Activated naive CD4-positive, alpha-beta T cell treated with anti-CD3 and anti-CD28 coated beads for 36 hours (primary cell): ENCODE results near the gene ARHGAP27. TPM values are rescaled to one million over a fixed set of nuclear protein-coding genes. Genes with fewer than 3 reads are reported as not detected.

Source experiments
- CTCF ChIA-PET: fragments of 350-600 bp; sonication (Branson Sonifier 250); formaldehyde crosslinking; loops from one replicate; lab custom pipeline; 2021; ENCODE audit warnings: antibody characterized with exemption; lab: Charles Lee
- DNase-seq: peaks from one replicate; pipeline ENCODE4 v3.0.0-alpha.2; 2020
- H3K27ac Mint-ChIP-seq: one replicate; pipeline ENCODE4 v1.8.0; 2021; ENCODE audit warnings: mild to moderate bottlenecking, mixed read lengths
- H3K27me3 Mint-ChIP-seq: one replicate; pipeline ENCODE4 v1.8.0; 2021; ENCODE audit warnings: low read depth, mixed read lengths
- H3K36me3 Mint-ChIP-seq: one replicate; pipeline ENCODE4 v1.8.0; 2021; ENCODE audit warnings: low read depth, mixed read lengths
- H3K4me1 Mint-ChIP-seq: one replicate; pipeline ENCODE4 v1.8.0; 2021; ENCODE audit warnings: low read depth, mixed read lengths
- H3K4me3 Mint-ChIP-seq: one replicate; pipeline ENCODE4 v1.8.0; 2021; ENCODE audit warnings: mild to moderate bottlenecking, moderate library complexity, mixed read lengths
- H3K9me3 Mint-ChIP-seq: one replicate; pipeline ENCODE4 v1.8.0; 2021; ENCODE audit warnings: mixed read lengths
- intact Hi-C: fragments of 100-400 bp; cut with micrococcal nuclease; formaldehyde crosslinking; loops from one replicate; pipeline ENCODE4 v1.15.1; 2023
- total RNA-seq, 2 experiments: library from RNA; stranded (reverse); gene quantifications; one replicate each; pipeline ENCODE4 v1.2.3, GENCODE V29; 2021

ARHGAP27 gene
- total RNA-seq, 2 experiments from 2014 or later, result 39.5 to 41.3 TPM

DNA sequence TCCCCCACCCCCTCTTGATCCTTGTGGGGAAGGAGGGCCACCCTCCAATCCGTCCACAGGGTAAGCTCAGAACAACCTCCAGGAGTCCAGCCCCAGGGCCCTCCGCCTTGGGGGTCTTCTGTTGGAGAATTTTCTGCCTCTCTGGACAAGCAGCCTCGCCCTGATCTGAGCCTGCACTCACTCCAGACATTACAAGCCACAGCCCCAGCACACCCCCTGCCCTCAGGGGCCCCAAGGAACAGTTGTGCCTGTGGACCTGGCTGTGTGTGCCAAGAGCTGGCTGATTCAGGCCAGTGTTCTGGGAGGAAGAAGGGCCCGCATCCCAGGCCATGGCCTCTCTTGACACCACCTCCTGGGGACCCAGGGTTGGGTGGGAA is 477 bp upstream of the ARHGAP27 start:
- H3K9me3 Mint-ChIP-seq, result no peaks in the 10 kb centered on the region
- DNase-seq, result no peak
- intact Hi-C loops, result no loop called here
- H3K27ac Mint-ChIP-seq, result no peak overlapping the region
- CTCF ChIA-PET, result interaction anchor here (0.6 kb wide), 1 partner anchor 20 kb away, joined by 3 read pairs; no protein-coding TSS in a partner anchor
- H3K4me1 Mint-ChIP-seq, result peaks cover 16% of the 10 kb centered on the region
- no peaks in the 10 kb centered on the region for H3K36me3 Mint-ChIP-seq
- peak overlapping the region; percentile 47 for H3K4me3 Mint-ChIP-seq
- H3K27me3 Mint-ChIP-seq, result peaks cover 5% of the 10 kb centered on the region

- CTCF ChIA-PET, result no interaction called here
- H3K27me3 Mint-ChIP-seq, result peaks cover 5% of the 10 kb centered on the region
- no peaks in the 10 kb centered on the region for H3K9me3 Mint-ChIP-seq
- peak; percentile 76 for DNase-seq
- H3K36me3 Mint-ChIP-seq, result no peaks in the 10 kb centered on the region
- H3K4me1 Mint-ChIP-seq, result peaks cover 18% of the 10 kb centered on the region
- intact Hi-C loops, result no loop called here
- H3K27ac Mint-ChIP-seq, result no peak overlapping the region
- H3K4me3 Mint-ChIP-seq, result peak overlapping the region; percentile 78
These were observed 902 bp downstream of the ARHGAP27 start for GRCh38 chr17:45431531-45432404.

DNA sequence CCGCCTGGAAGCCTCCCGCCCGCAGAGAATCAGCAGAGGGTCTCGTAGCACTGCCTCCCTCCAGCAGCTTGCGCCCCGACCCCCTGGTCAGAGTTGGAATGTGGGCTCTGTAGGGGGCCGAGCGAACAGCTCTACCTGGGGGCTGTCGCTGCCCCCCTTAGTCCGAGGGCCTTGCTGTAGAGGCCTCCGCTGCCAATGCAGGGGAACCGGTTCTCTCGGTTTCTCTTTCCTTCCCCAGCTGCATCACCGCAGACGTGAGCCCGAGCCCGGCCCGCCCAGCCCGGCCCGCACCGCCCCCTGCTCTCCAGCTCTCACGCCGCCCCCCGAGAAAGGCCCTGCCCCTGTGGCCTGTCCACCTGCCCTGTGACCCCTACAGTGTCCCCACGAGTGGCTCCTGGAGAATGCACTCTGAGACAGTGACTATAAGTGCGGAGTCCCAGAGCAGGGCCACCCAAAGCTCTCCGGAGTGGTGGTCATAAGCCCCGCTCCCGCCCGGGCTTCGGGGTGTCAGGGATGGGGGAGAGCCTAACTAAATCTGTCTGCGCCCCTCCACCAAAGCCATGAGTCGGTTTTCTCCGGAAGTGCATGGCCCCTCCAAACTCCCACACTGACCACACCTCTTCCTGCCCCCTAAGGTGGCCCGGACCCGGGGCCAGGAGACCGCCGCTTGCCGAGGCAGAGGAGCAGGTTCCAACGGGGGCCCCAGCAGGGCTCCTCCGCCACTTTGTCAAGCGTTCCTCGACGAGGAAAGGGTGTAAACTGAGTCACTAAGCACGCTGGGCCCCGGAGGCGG is 1.7 kb downstream of the ARHGAP27 start:
- Mint-ChIP-seq H3K4me3 (peak overlapping the region; percentile 78), H3K27ac (no peak overlapping the region), H3K36me3 (no peaks in the 10 kb centered on the region), H3K4me1 (peaks cover 18% of the 10 kb centered on the region), H3K9me3 (no peaks in the 10 kb centered on the region), H3K27me3 (peaks cover 5% of the 10 kb centered on the region)
- peak; percentile 39 for DNase-seq
- CTCF ChIA-PET, result no interaction called here
- intact Hi-C loops, result no loop called here

GRCh38 chr17:45430006-45430737 is 2.5 kb downstream of the ARHGAP27 start:
- Mint-ChIP-seq H3K9me3 (no peaks in the 10 kb centered on the region), H3K4me1 (peaks cover 18% of the 10 kb centered on the region), H3K27me3 (peaks cover 5% of the 10 kb centered on the region), H3K36me3 (no peaks in the 10 kb centered on the region), H3K27ac (no peak overlapping the region), H3K4me3 (peak overlapping the region; percentile 78)
- DNase-seq, result no peak
- CTCF ChIA-PET, result no interaction called here
- intact Hi-C loops, result no loop called here

DNA sequence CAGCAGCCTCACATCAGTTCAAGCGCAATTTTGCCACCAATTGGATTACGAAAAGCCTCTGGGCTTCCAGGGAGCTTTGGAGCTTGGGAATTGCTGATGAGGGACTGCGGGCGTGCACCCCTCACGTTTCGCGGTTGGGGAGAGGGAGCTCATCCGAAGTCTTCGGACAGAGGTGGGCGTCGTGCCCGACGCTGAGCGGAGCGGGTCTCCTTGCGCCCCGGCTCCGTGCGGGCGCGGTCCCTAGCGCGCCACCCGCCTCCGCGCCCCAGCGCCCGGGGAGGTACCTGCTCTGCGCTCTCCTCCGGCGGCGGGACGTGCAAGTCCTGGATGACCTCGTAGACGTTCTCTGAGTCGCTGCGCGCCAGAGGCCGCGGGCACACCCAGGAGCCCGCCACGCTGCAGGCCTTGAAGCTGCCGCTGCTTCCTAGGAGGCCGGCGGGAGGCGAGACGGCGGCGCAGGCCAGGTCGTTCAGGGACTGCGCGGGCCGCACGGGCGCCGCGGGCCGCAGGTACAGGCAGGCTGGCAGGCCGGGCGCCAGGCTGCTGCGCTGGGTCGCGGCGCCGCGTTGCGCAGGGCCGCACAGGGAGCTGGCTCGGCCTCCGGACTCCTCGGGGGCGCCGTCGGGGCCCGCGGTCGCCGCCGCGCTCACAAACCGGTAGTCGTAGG is 3.2 kb downstream of the ARHGAP27 start:
- intact Hi-C loops, result no loop called here
- DNase-seq, result no peak
- no peak overlapping the region for H3K4me3 Mint-ChIP-seq
- H3K36me3 Mint-ChIP-seq, result no peaks in the 10 kb centered on the region
- H3K4me1 Mint-ChIP-seq, result peaks cover 18% of the 10 kb centered on the region
- no peaks in the 10 kb centered on the region for H3K9me3 Mint-ChIP-seq
- H3K27ac Mint-ChIP-seq, result no peak overlapping the region
- CTCF ChIA-PET, result interaction anchor here (0.6 to 0.7 kb wide), 3 partner anchors 11 to 1682 kb away, joined by 3 read pairs; no protein-coding TSS in a partner anchor
- peaks cover 5% of the 10 kb centered on the region for H3K27me3 Mint-ChIP-seq

GRCh38 chr17:45428931-45429338 is 3.7 kb downstream of the ARHGAP27 start:
- peaks cover 5% of the 10 kb centered on the region for H3K27me3 Mint-ChIP-seq
- H3K4me3 Mint-ChIP-seq, result peak overlapping the region; percentile 60
- peaks cover 18% of the 10 kb centered on the region for H3K4me1 Mint-ChIP-seq
- no peak overlapping the region for H3K27ac Mint-ChIP-seq
- intact Hi-C loops, result no loop called here
- DNase-seq, result no peak
- H3K9me3 Mint-ChIP-seq, result no peaks in the 10 kb centered on the region
- CTCF ChIA-PET, result interaction anchor here (0.6 to 1.1 kb wide), 8 partner anchors 12 to 1683 kb away, joined by 3 to 4 read pairs (median 3); no protein-coding TSS in a partner anchor
- no peaks in the 10 kb centered on the region for H3K36me3 Mint-ChIP-seq

GRCh38 chr17:45428050-45428617 is 4.5 kb downstream of the ARHGAP27 start:
- intact Hi-C loops, result no loop called here
- DNase-seq, result peak; percentile 84
- Mint-ChIP-seq H3K4me3 (peak overlapping the region; percentile 60), H3K4me1 (peaks cover 18% of the 10 kb centered on the region), H3K36me3 (no peaks in the 10 kb centered on the region), H3K27ac (no peak overlapping the region), H3K27me3 (peaks cover 5% of the 10 kb centered on the region), H3K9me3 (no peaks in the 10 kb centered on the region)
- CTCF ChIA-PET, result interaction anchor here (0.6 to 1.1 kb wide), 8 partner anchors 16 to 223 kb away, joined by 3 to 7 read pairs (median 4); no protein-coding TSS in a partner anchor

- Mint-ChIP-seq H3K36me3 (no peaks in the 10 kb centered on the region), H3K27me3 (peaks cover 5% of the 10 kb centered on the region), H3K27ac (no peak overlapping the region), H3K4me3 (no peak overlapping the region), H3K4me1 (peaks cover 18% of the 10 kb centered on the region), H3K9me3 (no peaks in the 10 kb centered on the region)
- intact Hi-C loops, result no loop called here
- no peak for DNase-seq
- CTCF ChIA-PET, result interaction anchor here (0.7 to 1.1 kb wide), 3 partner anchors 16 to 222 kb away, joined by 3 to 5 read pairs (median 3); no protein-coding TSS in a partner anchor
These were observed 5.4 kb downstream of the ARHGAP27 start for GRCh38 chr17:45427181-45427835.

- intact Hi-C loops, result no loop called here
- Mint-ChIP-seq H3K4me1 (peaks cover 17% of the 10 kb centered on the region), H3K27me3 (peaks cover 5% of the 10 kb centered on the region), H3K9me3 (no peaks in the 10 kb centered on the region), H3K36me3 (no peaks in the 10 kb centered on the region), H3K27ac (no peak overlapping the region), H3K4me3 (no peak overlapping the region)
- no peak for DNase-seq
- CTCF ChIA-PET, result interaction anchor here (0.7 to 0.8 kb wide), 2 partner anchors 25 to 29 kb away, joined by 3 read pairs; no protein-coding TSS in a partner anchor
These were observed 6.1 kb downstream of the ARHGAP27 start for GRCh38 chr17:45426561-45426960.

- Mint-ChIP-seq H3K4me1 (peaks cover 15% of the 10 kb centered on the region), H3K27me3 (peaks cover 5% of the 10 kb centered on the region), H3K9me3 (no peaks in the 10 kb centered on the region), H3K36me3 (no peaks in the 10 kb centered on the region), H3K4me3 (no peak overlapping the region), H3K27ac (no peak overlapping the region)
- CTCF ChIA-PET, result no interaction called here
- intact Hi-C loops, result loop anchor here (2.0 kb wide), 1 partner anchor 31 kb away; no protein-coding TSS in a partner anchor
- DNase-seq, result no peak
These were observed 6.7 kb downstream of the ARHGAP27 start for GRCh38 chr17:45425984-45426413.
